ENCODE measurements around the gene RFC2. TPM values are rescaled to one million over a fixed set of nuclear protein-coding genes. Genes with fewer than 3 reads are reported as not detected.
A peak's percentile ranks its signal among the peaks of the same experiment; 100 is the strongest.

Gene RFC2
- total RNA-seq, 1 donor from 2014 or later = 30.0 TPM

DNA sequence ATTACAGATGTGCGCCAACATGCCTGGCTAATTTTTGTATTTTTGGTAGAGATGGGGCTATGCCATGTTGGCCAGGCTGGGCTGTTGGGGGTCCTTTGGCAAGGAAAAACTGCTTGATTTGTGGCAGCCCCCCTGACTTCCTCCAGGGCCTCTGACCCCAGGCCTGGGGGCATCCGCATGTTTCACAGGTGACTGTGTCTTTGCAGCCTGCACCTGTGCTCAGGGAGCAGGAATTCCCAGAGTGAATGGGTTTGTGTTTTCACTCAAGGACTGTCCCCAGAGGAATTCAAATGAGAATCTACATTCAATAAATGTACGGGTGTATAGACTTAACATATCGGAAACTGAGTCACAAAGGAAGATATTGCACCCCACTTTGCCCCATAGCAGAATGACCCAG is 23.4 kb upstream of the RFC2 start:
- Mint-ChIP-seq H3K9me3 (no peaks in the 10 kb centered on the region), H3K27me3 (ENCODE audit: low read depth) (no peaks in the 10 kb centered on the region), H3K27ac (no peak overlapping the region), H3K4me1 (peaks cover 15% of the 10 kb centered on the region), H3K4me3 (no peak overlapping the region), H3K36me3 (no peaks in the 10 kb centered on the region)
- TF ChIP-seq, protein P1, sequence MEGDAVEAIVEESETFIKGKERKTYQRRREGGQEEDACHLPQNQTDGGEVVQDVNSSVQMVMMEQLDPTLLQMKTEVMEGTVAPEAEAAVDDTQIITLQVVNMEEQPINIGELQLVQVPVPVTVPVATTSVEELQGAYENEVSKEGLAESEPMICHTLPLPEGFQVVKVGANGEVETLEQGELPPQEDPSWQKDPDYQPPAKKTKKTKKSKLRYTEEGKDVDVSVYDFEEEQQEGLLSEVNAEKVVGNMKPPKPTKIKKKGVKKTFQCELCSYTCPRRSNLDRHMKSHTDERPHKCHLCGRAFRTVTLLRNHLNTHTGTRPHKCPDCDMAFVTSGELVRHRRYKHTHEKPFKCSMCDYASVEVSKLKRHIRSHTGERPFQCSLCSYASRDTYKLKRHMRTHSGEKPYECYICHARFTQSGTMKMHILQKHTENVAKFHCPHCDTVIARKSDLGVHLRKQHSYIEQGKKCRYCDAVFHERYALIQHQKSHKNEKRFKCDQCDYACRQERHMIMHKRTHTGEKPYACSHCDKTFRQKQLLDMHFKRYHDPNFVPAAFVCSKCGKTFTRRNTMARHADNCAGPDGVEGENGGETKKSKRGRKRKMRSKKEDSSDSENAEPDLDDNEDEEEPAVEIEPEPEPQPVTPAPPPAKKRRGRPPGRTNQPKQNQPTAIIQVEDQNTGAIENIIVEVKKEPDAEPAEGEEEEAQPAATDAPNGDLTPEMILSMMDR (IDR thresholded peaks at IDR 0.05; ENCODE audit: unreplicated experiment) = no peak
- DNase-seq (ENCODE audit: low spot score in 2 of 2, unreplicated experiment in 2 of 2) = no peak

DNA sequence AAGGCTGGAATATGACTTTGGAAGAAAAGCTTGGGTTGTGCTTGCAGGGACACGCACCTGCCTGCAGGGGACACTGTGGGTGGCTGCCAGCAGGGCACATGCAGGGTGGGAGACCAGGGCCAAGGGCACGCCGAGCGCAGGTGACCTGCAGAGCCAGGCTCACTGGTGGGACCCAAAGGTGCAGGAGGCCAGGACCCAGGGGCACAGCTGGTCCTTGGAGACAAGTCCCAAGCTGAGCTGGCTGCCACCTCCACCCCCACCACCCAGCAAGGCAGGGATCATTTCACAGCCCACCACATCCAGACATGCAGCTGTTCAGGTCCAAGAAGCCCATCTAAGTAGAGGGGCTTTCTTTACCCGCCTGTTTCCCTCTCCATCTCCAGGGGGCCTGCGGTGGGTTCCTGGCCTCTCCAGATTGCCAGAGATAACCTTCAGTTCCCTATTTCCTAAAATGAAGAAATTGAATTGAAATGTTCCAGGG is 21.2 kb upstream of the RFC2 start:
- TF ChIP-seq, protein P1 (IDR thresholded peaks at IDR 0.05; ENCODE audit: unreplicated experiment) = peak; percentile 30
- no peak for DNase-seq (ENCODE audit: low spot score in 2 of 2, unreplicated experiment in 2 of 2)
- Mint-ChIP-seq H3K9me3 (no peaks in the 10 kb centered on the region), H3K4me1 (peaks cover 21% of the 10 kb centered on the region), H3K27ac (no peak overlapping the region), H3K27me3 (ENCODE audit: low read depth) (no peaks in the 10 kb centered on the region), H3K36me3 (no peaks in the 10 kb centered on the region), H3K4me3 (no peak overlapping the region)

GRCh38 chr7:74272305-74273038 is 18.3 kb upstream of the RFC2 start:
- DNase-seq (ENCODE audit: low spot score in 2 of 2, unreplicated experiment in 2 of 2) = no peak
- TF ChIP-seq, protein P1 (IDR thresholded peaks at IDR 0.05; ENCODE audit: unreplicated experiment) = no peak
- no peaks in the 10 kb centered on the region for H3K27me3 Mint-ChIP-seq (ENCODE audit: low read depth)
- H3K4me1 Mint-ChIP-seq = peaks cover 13% of the 10 kb centered on the region
- no peak overlapping the region for H3K4me3 Mint-ChIP-seq
- H3K36me3 Mint-ChIP-seq = no peaks in the 10 kb centered on the region
- H3K9me3 Mint-ChIP-seq = no peaks in the 10 kb centered on the region
- peak overlapping the region; percentile 93 for H3K27ac Mint-ChIP-seq

DNA sequence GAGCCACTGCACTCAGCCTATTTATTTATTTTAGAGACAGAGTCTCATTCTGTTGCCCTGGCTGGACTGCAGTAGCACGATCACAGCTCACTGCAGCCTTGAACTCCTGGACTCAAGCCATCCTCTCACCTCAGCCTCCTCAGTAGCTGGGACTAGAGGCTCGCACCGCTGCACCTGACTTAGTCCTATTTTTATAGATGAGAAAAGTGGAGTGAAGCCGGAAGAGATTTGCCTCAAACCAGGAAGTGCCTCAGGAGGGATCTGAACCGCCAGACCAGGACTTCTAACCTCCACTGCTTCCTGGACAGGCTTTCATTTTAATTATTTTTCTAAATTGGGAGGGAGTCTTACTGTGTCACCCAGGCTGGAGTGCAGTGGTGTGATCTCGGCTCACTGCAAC is 17.5 kb upstream of the RFC2 start:
- H3K4me1 Mint-ChIP-seq = peaks cover 13% of the 10 kb centered on the region
- H3K27ac Mint-ChIP-seq = peak overlapping the region; percentile 86
- TF ChIP-seq, protein P1 (IDR thresholded peaks at IDR 0.05; ENCODE audit: unreplicated experiment) = no peak
- no peaks in the 10 kb centered on the region for H3K36me3 Mint-ChIP-seq
- no peak overlapping the region for H3K4me3 Mint-ChIP-seq
- DNase-seq (ENCODE audit: low spot score in 2 of 2, unreplicated experiment in 2 of 2) = no peak
- no peaks in the 10 kb centered on the region for H3K9me3 Mint-ChIP-seq
- H3K27me3 Mint-ChIP-seq (ENCODE audit: low read depth) = no peaks in the 10 kb centered on the region

- H3K4me1 Mint-ChIP-seq = peaks cover 13% of the 10 kb centered on the region
- no peaks in the 10 kb centered on the region for H3K9me3 Mint-ChIP-seq
- no peaks in the 10 kb centered on the region for H3K36me3 Mint-ChIP-seq
- H3K4me3 Mint-ChIP-seq = peak overlapping the region; percentile 76
- TF ChIP-seq, protein P1 (IDR thresholded peaks at IDR 0.05; ENCODE audit: unreplicated experiment) = no peak
- peak in 1 of 2 experiments; percentile 63 for DNase-seq (ENCODE audit: low spot score in 2 of 2, unreplicated experiment in 2 of 2)
- H3K27ac Mint-ChIP-seq = no peak overlapping the region
- H3K27me3 Mint-ChIP-seq (ENCODE audit: low read depth) = no peaks in the 10 kb centered on the region
These were observed 15.6 kb upstream of the RFC2 start for GRCh38 chr7:74269757-74270277.
